Heart left ventricle (tissue), 16 donors: ENCODE results near the gene AMMECR1. TPM values are rescaled to one million over a fixed set of nuclear protein-coding genes. Genes with fewer than 3 reads are reported as not detected.

ENCODE experiments used
- ATAC-seq, 4 donors: fragments of 200-7000 bp; cut with Tn5 transposase; one replicate each; pipeline ENCODE4 v1.9.1; 2020 to 2022; ENCODE audit warnings: moderate library complexity in 4 of 4, mild to moderate bottlenecking in 3 of 4, moderate number of reproducible peaks in 1 of 4
- DNase-seq, 5 donors: peaks; one replicate each; pipeline ENCODE4 v3.0.0-alpha.2; 2020
- H3K27ac ChIP-seq, 12 donors: fragments of 200-600 bp; sonication (generic) in 4 of 12; one replicate each; pipeline versions ENCODE4 v1.5.0 to v1.8.0; 2016 to 2022; ENCODE audit warnings: mild to moderate bottlenecking in 2 of 12
- H3K27me3 ChIP-seq, 9 donors: fragments of 200-600 bp; sonication (generic) in 2 of 9; one replicate each; pipeline versions ENCODE4 v1.5.1 to v1.8.0; 2016 to 2022; ENCODE audit warnings: mild to moderate bottlenecking in 3 of 9
- H3K36me3 ChIP-seq, 9 donors: fragments of 200-600 bp; sonication (generic) in 2 of 9; one replicate each; pipeline versions ENCODE4 v1.5.0 to v1.8.0; 2018 to 2022; ENCODE audit warnings: mild to moderate bottlenecking in 2 of 9
- H3K4me1 ChIP-seq, 12 donors: fragments of 200-600 bp; sonication (generic) in 4 of 12; one replicate each; pipeline versions ENCODE4 v1.5.0 to v1.8.0; 2016 to 2022; ENCODE audit warnings: mild to moderate bottlenecking in 3 of 12
- H3K4me3 ChIP-seq, 12 donors: fragments of 200-600 bp; sonication (generic) in 4 of 12; one replicate each; pipeline versions ENCODE4 v1.5.0 to v1.8.0; 2017 to 2022; ENCODE audit warnings: mild to moderate bottlenecking in 9 of 12, moderate library complexity in 4 of 12
- H3K9me3 ChIP-seq, 12 donors: fragments of 200-600 bp; sonication (generic) in 4 of 12; one replicate each; pipeline versions ENCODE4 v1.5.0 to v1.8.0; 2016 to 2022; ENCODE audit warnings: mild to moderate bottlenecking in 1 of 12
- CTCF ChIP-seq, 12 donors: fragments of 200-600 bp; sonication (generic) in 4 of 12; IDR thresholded peaks; one replicate each; pipeline versions ENCODE4 v1.5.0 to v1.8.0; 2018 to 2022; ENCODE audit warnings: antibody characterized with exemption in 12 of 12, mild to moderate bottlenecking in 5 of 12
- POLR2A ChIP-seq, 2 donors: fragments of 450-650 bp; IDR thresholded peaks; one replicate each; pipeline ENCODE4 v1.6.1; 2017; ENCODE audit warnings: antibody characterized with exemption in 2 of 2, mild to moderate bottlenecking in 2 of 2, moderate library complexity in 2 of 2
- WGBS, 4 donors: extraction: QIAGEN DNeasy Blood & Tissue Kit in 2 of 4; methylation state at CpG; one replicate each; pipeline versions ENCODE4 v1.1.5 to v1.1.7; 2013 to 2018; 5-methylcytosine and 5-hydroxymethylcytosine counted together
- intact Hi-C, 10 donors: fragments of 100-400 bp; cut with DNase I; formaldehyde crosslinking; loops; one replicate each; pipeline versions ENCODE4 v1.11.1 to v1.14.2; 2022
- polyA plus RNA-seq, 2 donors: library from polyadenylated mRNA; stranded (reverse); fragments of 200-250 nt; gene quantifications; one replicate each; pipeline ENCODE4 v1.2.3, GENCODE V29; 2013
- total RNA-seq, 9 donors: library from RNA; depleted of rRNA in 2 of 9; stranded (reverse); fragments of >200 nt in 2 of 9; fragmentation: NEBNext Ultra II Directional in 3 of 9; extraction: Animal tissue kit (Norgen Biotek cat#: 25700) in 3 of 9; gene quantifications; one replicate each; pipeline versions ENCODE4 v1.1.0 to v1.2.4, GENCODE V29; 2016 to 2023
- donor health status: ischemic (EF 13 %, LVEDD 7.1; RV severe dilation, severe dysfunction).
- donor health status: healthy with polysubstance abuse.
- donor health status: DM: no; HTN: yes; CAD: no.
- donor health status: DM: no; HTN: no; CAD: no.
- donor health status: ischemic (EF 25% LVEDD 6.9; RV normal size, moderate dysfunction).
- donor health status: ischemic (EF 25% LVEDD 5.7; RV mildly dilated, moderate dysfunction).
- donor health status: healthy.
- donor health status: DM: yes; HTN: yes; CAD: no.
- donor health status: ischemic (EF 35%, LVEDD 5.7; RV mildly dilated, moderate dysfunction).
- donor health status: nonischemic (EF 11% LVEDD 7.7; RV severe dilation, severe dysfunction).
- donor health status: DM: yes; HTN: yes; CAD: no.
- donor health status: PGD.
- donor health status: ischemic (EF 29% LVEDD 5.4; RV normal size, mild dysfunction).
- donor health status: nonischemic (EF 23%, LVEDD 6.1; RV moderate dilation, normal function).

AMMECR1 gene
- total and polyA plus RNA-seq, 11 donors, result 0.56 to 4.1 (median 1.1) TPM

- no peak for ATAC-seq
- no peak for TF ChIP-seq POLR2A (IDR thresholded peaks at IDR 0.05)
- no peak for TF ChIP-seq CTCF (IDR thresholded peaks at IDR 0.05)
Observed at GRCh38 chrX:110204986-110205385, 112.9 kb downstream of the AMMECR1 start.

GRCh38 chrX:110201799-110202198 lies 116.1 kb downstream of the AMMECR1 start:
- TF ChIP-seq CTCF (IDR thresholded peaks at IDR 0.05) (no peak), POLR2A (IDR thresholded peaks at IDR 0.05) (no peak)

More at GRCh38 chrX:110204986-110205385, 112.9 kb downstream of the AMMECR1 start:
- Histone ChIP-seq H3K4me1 (no peaks in the 10 kb centered on the region), H3K36me3 (no peaks in the 10 kb centered on the region), H3K9me3 (no peaks in the 10 kb centered on the region), H3K27me3 (peaks cover 0 to 13% (median 0%) of the 10 kb centered on the region in 9 donors), H3K27ac (no peak overlapping the region), H3K4me3 (no peak overlapping the region)
- intact Hi-C loops, result no loop called here
- DNase-seq, result no peak

GRCh38 chrX:110194977-110195376 lies 122.9 kb downstream of the AMMECR1 start:
- no peak overlapping the region for H3K4me3 ChIP-seq
- DNase-seq (no peak), ATAC-seq (no peak)
- H3K36me3 ChIP-seq, result peaks cover 0 to 6% (median 0%) of the 10 kb centered on the region in 9 donors
- intact Hi-C loops, result no loop called here
- no peak overlapping the region for H3K27ac ChIP-seq
- peaks cover 0 to 6% (median 0%) of the 10 kb centered on the region in 9 donors for H3K27me3 ChIP-seq
- no peaks in the 10 kb centered on the region for H3K4me1 ChIP-seq
- no peak for TF ChIP-seq POLR2A (IDR thresholded peaks at IDR 0.05)
- TF ChIP-seq CTCF (IDR thresholded peaks at IDR 0.05), result no peak
- 41 to 47% (median 44%) methylated on average over 3 of the region's 3 CpGs for WGBS, 4 donors
- H3K9me3 ChIP-seq, result no peaks in the 10 kb centered on the region

More at GRCh38 chrX:110201799-110202198, 116.1 kb downstream of the AMMECR1 start:
- ATAC-seq (no peak), DNase-seq (no peak)
- H3K36me3 ChIP-seq, result peaks cover 0 to 6% (median 0%) of the 10 kb centered on the region in 9 donors
- H3K27ac ChIP-seq, result no peak overlapping the region
- H3K27me3 ChIP-seq, result peaks cover 0 to 13% (median 0%) of the 10 kb centered on the region in 9 donors
- no peak overlapping the region for H3K4me3 ChIP-seq
- intact Hi-C loops, result no loop called here
- 72 to 98% (median 85%) methylated on average over 3 of the region's 3 CpGs for WGBS, 4 donors
- no peaks in the 10 kb centered on the region for H3K9me3 ChIP-seq
- H3K4me1 ChIP-seq, result no peaks in the 10 kb centered on the region

- peaks cover 0 to 6% (median 0%) of the 10 kb centered on the region in 9 donors for H3K27me3 ChIP-seq
- intact Hi-C loops, result no loop called here
- H3K9me3 ChIP-seq, result no peaks in the 10 kb centered on the region
- 85 to 95% (median 89%) methylated on average over 4 of the region's 4 CpGs for WGBS, 4 donors
- H3K4me1 ChIP-seq, result no peaks in the 10 kb centered on the region
- no peak overlapping the region for H3K27ac ChIP-seq
- no peak for DNase-seq
- no peak for ATAC-seq
- no peak overlapping the region for H3K4me3 ChIP-seq
- TF ChIP-seq CTCF (IDR thresholded peaks at IDR 0.05) (no peak), POLR2A (IDR thresholded peaks at IDR 0.05) (no peak)
- peaks cover 0 to 4% (median 0%) of the 10 kb centered on the region in 9 donors for H3K36me3 ChIP-seq
Observed at GRCh38 chrX:110192516-110192915, 125.4 kb downstream of the AMMECR1 start.
